Sigmoid colon (tissue), 4 donors: ENCODE data around the gene NEK11.

Experiments used
- CTCF ChIP-seq, 4 experiments: fragments of 450-650 bp in 3 of 4; fragments of 200-600 bp in 1 of 4; IDR thresholded peaks; one replicate each; pipeline ENCODE4 v1.5.1; 2016 to 2019; ENCODE audit warnings: antibody characterized with exemption in 4 of 4, mild to moderate bottlenecking in 3 of 4, moderate library complexity in 2 of 4
- EP300 ChIP-seq, 4 donors: sonication (generic); formaldehyde crosslinking; IDR thresholded peaks; one replicate each; pipeline ENCODE4 v1.6.1; 2017; ENCODE audit warnings: antibody characterized with exemption in 4 of 4
- POLR2A ChIP-seq, 2 donors: fragments of 450-650 bp; IDR thresholded peaks; one replicate each; pipeline ENCODE4 v1.6.1; 2016; ENCODE audit warnings: antibody characterized with exemption in 2 of 2, mild to moderate bottlenecking in 2 of 2, moderate library complexity in 2 of 2

DNA sequence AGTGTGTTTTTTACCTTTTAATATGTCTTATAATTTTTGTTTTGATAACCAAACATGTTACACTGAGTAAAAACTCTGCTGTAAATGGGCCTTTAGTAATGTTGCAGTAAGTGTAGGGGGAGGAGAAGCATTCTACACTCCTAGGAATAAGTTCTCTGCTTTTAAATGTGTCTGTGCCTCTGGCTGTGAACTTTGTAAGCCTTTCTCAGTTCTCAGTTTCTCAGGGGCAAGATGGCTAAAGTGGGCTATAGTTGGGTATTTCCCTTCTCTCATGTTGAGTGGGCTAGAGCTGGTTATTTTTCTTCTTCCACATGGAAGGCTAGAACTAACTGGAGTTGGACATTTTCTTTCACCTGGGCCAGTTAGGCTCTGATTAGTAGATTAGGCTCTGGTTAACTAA, 279.6 kb downstream of the NEK11 start:
- TF ChIP-seq CTCF (IDR thresholded peaks at IDR 0.05) (no peak), POLR2A (IDR thresholded peaks at IDR 0.05) (no peak), EP300 (IDR thresholded peaks at IDR 0.05) (no peak)
